Uterus (tissue), 2 donors: Measurements from ENCODE around the gene UGT1A4.

Experiments
- POLR2A ChIP-seq, 2 donors: fragments of 450-650 bp; IDR thresholded peaks; one replicate each; pipeline ENCODE4 v1.6.1; 2016; ENCODE audit warnings: antibody characterized with exemption in 2 of 2, mild to moderate bottlenecking in 1 of 2, moderate library complexity in 1 of 2
- TF ChIP-seq, protein P1 (sequence below), 4 experiments: fragments of 200-600 bp in 2 of 4; fragments of 450-650 bp in 2 of 4; sonication (generic) in 2 of 4; IDR thresholded peaks; one replicate each; pipeline ENCODE4 v1.5.1; 2016 to 2019; ENCODE audit warnings: antibody characterized with exemption in 4 of 4, mild to moderate bottlenecking in 2 of 4, moderate library complexity in 1 of 4

GRCh38 chr2:233686928-233687327 is 31.6 kb upstream of the UGT1A4 start:
- TF ChIP-seq POLR2A (IDR thresholded peaks at IDR 0.05) = no peak
- TF ChIP-seq, protein P1, sequence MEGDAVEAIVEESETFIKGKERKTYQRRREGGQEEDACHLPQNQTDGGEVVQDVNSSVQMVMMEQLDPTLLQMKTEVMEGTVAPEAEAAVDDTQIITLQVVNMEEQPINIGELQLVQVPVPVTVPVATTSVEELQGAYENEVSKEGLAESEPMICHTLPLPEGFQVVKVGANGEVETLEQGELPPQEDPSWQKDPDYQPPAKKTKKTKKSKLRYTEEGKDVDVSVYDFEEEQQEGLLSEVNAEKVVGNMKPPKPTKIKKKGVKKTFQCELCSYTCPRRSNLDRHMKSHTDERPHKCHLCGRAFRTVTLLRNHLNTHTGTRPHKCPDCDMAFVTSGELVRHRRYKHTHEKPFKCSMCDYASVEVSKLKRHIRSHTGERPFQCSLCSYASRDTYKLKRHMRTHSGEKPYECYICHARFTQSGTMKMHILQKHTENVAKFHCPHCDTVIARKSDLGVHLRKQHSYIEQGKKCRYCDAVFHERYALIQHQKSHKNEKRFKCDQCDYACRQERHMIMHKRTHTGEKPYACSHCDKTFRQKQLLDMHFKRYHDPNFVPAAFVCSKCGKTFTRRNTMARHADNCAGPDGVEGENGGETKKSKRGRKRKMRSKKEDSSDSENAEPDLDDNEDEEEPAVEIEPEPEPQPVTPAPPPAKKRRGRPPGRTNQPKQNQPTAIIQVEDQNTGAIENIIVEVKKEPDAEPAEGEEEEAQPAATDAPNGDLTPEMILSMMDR (IDR thresholded peaks at IDR 0.05) = no peak
